Osteocyte (in vitro differentiated cells): Measurements from ENCODE around the gene PCGF3. TPM values are rescaled to one million over a fixed set of nuclear protein-coding genes. Genes with fewer than 3 reads are reported as not detected.

Experiments
- DNase-seq: peaks from one replicate; pipeline ENCODE4 v3.0.0; 2021; ENCODE audit warnings: mixed read lengths; ENCODE audit not compliant: unreplicated experiment; ENCODE audit errors: extremely low spot score
- H3K27ac Mint-ChIP-seq: one replicate; pipeline ENCODE4 v1.8.0; 2021; ENCODE audit warnings: mild to moderate bottlenecking, mixed read lengths; ENCODE audit not compliant: unreplicated experiment
- H3K27me3 Mint-ChIP-seq: one replicate; pipeline ENCODE4 v1.8.0; 2021; ENCODE audit warnings: mixed read lengths; ENCODE audit not compliant: unreplicated experiment
- H3K36me3 Mint-ChIP-seq: one replicate; pipeline ENCODE4 v1.8.0; 2021; ENCODE audit warnings: mixed read lengths; ENCODE audit not compliant: unreplicated experiment
- H3K4me1 Mint-ChIP-seq: one replicate; pipeline ENCODE4 v1.8.0; 2021; ENCODE audit warnings: mixed read lengths; ENCODE audit not compliant: unreplicated experiment
- H3K4me3 Mint-ChIP-seq: one replicate; pipeline ENCODE4 v1.8.0; 2021; ENCODE audit warnings: mild to moderate bottlenecking, moderate library complexity, mixed read lengths; ENCODE audit not compliant: unreplicated experiment
- H3K9me3 Mint-ChIP-seq: one replicate; pipeline ENCODE4 v1.8.0; 2021; ENCODE audit warnings: mixed read lengths; ENCODE audit not compliant: unreplicated experiment
- CTCF ChIP-seq: fragments of 200-600 bp; sonication (generic); IDR thresholded peaks from 2 replicates; pipeline ENCODE4 v1.5.0; 2021; ENCODE audit warnings: antibody characterized with exemption, mild to moderate bottlenecking, moderate library complexity
- total RNA-seq: library from RNA; stranded (reverse); gene quantifications from 2 replicates; pipeline ENCODE4 v1.2.1, GENCODE V29; 2021

The PCGF3 gene
- total RNA-seq, 1 donor from 2014 or later = 70.0 TPM

- no peak for DNase-seq
- H3K4me1 Mint-ChIP-seq = peaks cover 50% of the 10 kb centered on the region
- no peak overlapping the region for H3K4me3 Mint-ChIP-seq
- H3K27ac Mint-ChIP-seq = peak overlapping the region; percentile 45
- H3K27me3 Mint-ChIP-seq = no peaks in the 10 kb centered on the region
- no peak for TF ChIP-seq CTCF
- peaks cover 11% of the 10 kb centered on the region for H3K36me3 Mint-ChIP-seq
- no peaks in the 10 kb centered on the region for H3K9me3 Mint-ChIP-seq
Measured at GRCh38 chr4:722851-723360, 17.3 kb downstream of the PCGF3 start.

GRCh38 chr4:723751-724530 lies 18.3 kb downstream of the PCGF3 start:
- H3K9me3 Mint-ChIP-seq = no peaks in the 10 kb centered on the region

GRCh38 chr4:725391-726234 lies 20.0 kb downstream of the PCGF3 start:
- TF ChIP-seq CTCF = no peak
- H3K36me3 Mint-ChIP-seq = peaks cover 16% of the 10 kb centered on the region
- peaks cover 32% of the 10 kb centered on the region for H3K4me1 Mint-ChIP-seq
- no peaks in the 10 kb centered on the region for H3K9me3 Mint-ChIP-seq
- H3K27ac Mint-ChIP-seq = no peak overlapping the region
- no peak for DNase-seq
- no peak overlapping the region for H3K4me3 Mint-ChIP-seq
- no peaks in the 10 kb centered on the region for H3K27me3 Mint-ChIP-seq

More at GRCh38 chr4:723751-724530, 18.3 kb downstream of the PCGF3 start:
- Mint-ChIP-seq H3K27me3 (no peaks in the 10 kb centered on the region), H3K27ac (no peak overlapping the region), H3K36me3 (peaks cover 13% of the 10 kb centered on the region), H3K4me3 (no peak overlapping the region), H3K4me1 (peaks cover 44% of the 10 kb centered on the region)
- no peak for DNase-seq
- TF ChIP-seq CTCF = no peak

- TF ChIP-seq CTCF = no peak
- peaks cover 18% of the 10 kb centered on the region for H3K36me3 Mint-ChIP-seq
- H3K4me1 Mint-ChIP-seq = peaks cover 25% of the 10 kb centered on the region
- H3K27ac Mint-ChIP-seq = peak overlapping the region; percentile 58
- no peak overlapping the region for H3K4me3 Mint-ChIP-seq
- no peak for DNase-seq
- no peaks in the 10 kb centered on the region for H3K9me3 Mint-ChIP-seq
- H3K27me3 Mint-ChIP-seq = no peaks in the 10 kb centered on the region
Measured at GRCh38 chr4:726235-726787, 20.7 kb downstream of the PCGF3 start.
